Adrenal gland (tissue), 12 donors: ENCODE results near the gene PAPOLB. TPM values are rescaled to one million over a fixed set of nuclear protein-coding genes. Genes with fewer than 3 reads are reported as not detected.

Experiments used
- DNase-seq, 7 donors: peaks; one replicate each; pipeline ENCODE4 v3.0.0-alpha.2; 2019 to 2020
- H3K27ac ChIP-seq, 5 donors: fragments of 200-600 bp; sonication (generic) in 4 of 5; 1 replicate in 3 of 5; 2 replicates in 2 of 5; pipeline versions ENCODE4 v1.5.1 to v1.8.0; 2016 to 2020; ENCODE audit warnings: mild to moderate bottlenecking in 1 of 5
- H3K27me3 ChIP-seq: fragments of 200-600 bp; 2 replicates; pipeline ENCODE4 v1.8.0; 2021
- H3K36me3 ChIP-seq, 2 donors: fragments of 200-600 bp; replicated peaks in 1 of 2; 1 replicate in 1 of 2; 2 replicates in 1 of 2; pipeline versions ENCODE4 v1.5.1 to v1.8.0; 2018 to 2022
- H3K4me1 ChIP-seq, 2 donors: fragments of 200-600 bp; replicated peaks in 1 of 2; 1 replicate in 1 of 2; 2 replicates in 1 of 2; pipeline versions ENCODE4 v1.5.1 to v1.8.0; 2018 to 2021
- H3K4me3 ChIP-seq, 4 donors: fragments of 200-600 bp; sonication (generic) in 3 of 4; one replicate each; pipeline ENCODE4 v1.5.1; 2016 to 2018
- H3K9me3 ChIP-seq, 3 donors: fragments of 200-600 bp; sonication (generic) in 1 of 3; replicated peaks in 1 of 3; 1 replicate in 2 of 3; 2 replicates in 1 of 3; pipeline versions ENCODE4 v1.5.1 to v1.8.0; 2016 to 2021
- CTCF ChIP-seq, 6 experiments: fragments of 450-650 bp in 4 of 6; fragments of 200-600 bp in 2 of 6; sonication (generic) in 1 of 6; IDR thresholded peaks; 1 replicate in 5 of 6; 2 replicates in 1 of 6; pipeline versions ENCODE4 v1.5.1 to v1.8.0; 2016 to 2021; ENCODE audit warnings: antibody characterized with exemption in 6 of 6, mild to moderate bottlenecking in 2 of 6, moderate library complexity in 1 of 6
- POLR2A ChIP-seq, 2 donors: fragments of 450-650 bp; IDR thresholded peaks; one replicate each; pipeline ENCODE4 v1.6.1; 2017; ENCODE audit warnings: antibody characterized with exemption in 2 of 2, mild to moderate bottlenecking in 2 of 2, moderate library complexity in 1 of 2
- WGBS, 4 donors: extraction: QIAGEN DNeasy Blood & Tissue Kit in 2 of 4; methylation state at CpG; one replicate each; pipeline versions ENCODE4 v1.1.5 to v1.1.7; 2013 to 2017; 5-methylcytosine and 5-hydroxymethylcytosine counted together
- intact Hi-C, 2 donors: fragments of 100-400 bp; cut with DNase I; formaldehyde crosslinking; loops; one replicate each; pipeline versions ENCODE4 v1.14.1 to v1.15.0; 2022 to 2023
- polyA plus RNA-seq, 3 donors: library from polyadenylated mRNA; stranded (reverse); fragments of 200-250 nt in 2 of 3; fragments of 350-450 nt in 1 of 3; fragmentation: Illumina TruSeq in 1 of 3; extraction: RNeasy Lipid Tissue Mini Kit (QIAGEN cat#74804) in 1 of 3; gene quantifications; one replicate each; pipeline ENCODE4 v1.2.3, GENCODE V29; 2013 to 2014
- total RNA-seq, 9 donors: library from RNA; depleted of rRNA in 4 of 9; stranded (reverse); fragments of >200 nt in 4 of 9; fragments of 120-200 nt in 1 of 9; fragmentation: NEBNext Ultra II Directional in 1 of 9; extraction: Animal tissue kit (Norgen Biotek cat#: 25700) in 1 of 9; gene quantifications; one replicate each; pipeline versions ENCODE4 v1.1.0 to v1.2.4, GENCODE V29; 2013 to 2023
- donor health status: healthy with polysubstance abuse.
- donor health status: Bipolar disorder and iron deficiency.
- donor health status: DM: yes; HTN: yes; CAD: no.
- donor health status: DM: no; HTN: no; CAD: no.
- donor health status: DM: no; HTN: no; CAD: no.
- donor health status: DM: yes; HTN: yes; CAD: no.

PAPOLB gene
- total and polyA plus RNA-seq, 12 donors: 0.04 to 0.11 (median 0.08) TPM; not detected in 9

DNA sequence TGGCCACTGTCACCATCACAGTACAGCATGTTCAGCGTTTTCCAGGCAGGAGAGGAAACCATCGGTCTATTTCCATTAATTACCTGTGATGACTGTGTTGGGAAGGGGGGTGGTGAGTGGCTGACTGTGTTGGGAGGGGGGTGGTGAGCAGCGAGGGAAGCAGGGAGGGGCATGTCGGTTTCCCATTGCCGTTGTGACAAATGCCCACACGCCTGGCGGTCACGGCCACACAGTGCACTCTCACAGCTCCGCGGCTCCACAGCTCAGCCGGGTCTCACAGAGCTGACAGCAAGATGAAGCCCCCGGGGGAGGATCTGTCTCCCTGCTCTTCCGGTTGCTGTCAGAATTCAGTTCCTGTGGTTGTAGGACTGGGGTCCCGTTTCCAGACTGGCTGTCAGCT, 47.4 kb downstream of the PAPOLB start:
- intact Hi-C loops: no loop called here
- DNase-seq: no peak
- TF ChIP-seq POLR2A (IDR thresholded peaks at IDR 0.05): no peak
- 40 to 54% (median 48%) methylated on average over 12 to 14 of the region's 14 CpGs for WGBS, 4 donors
- H3K9me3 ChIP-seq: no peaks in the 10 kb centered on the region
- no peaks in the 10 kb centered on the region for H3K4me1 ChIP-seq
- H3K27ac ChIP-seq: no peak overlapping the region
- H3K4me3 ChIP-seq: no peak overlapping the region
- H3K27me3 ChIP-seq: peaks cover 7% of the 10 kb centered on the region
- no peaks in the 10 kb centered on the region for H3K36me3 ChIP-seq

DNA sequence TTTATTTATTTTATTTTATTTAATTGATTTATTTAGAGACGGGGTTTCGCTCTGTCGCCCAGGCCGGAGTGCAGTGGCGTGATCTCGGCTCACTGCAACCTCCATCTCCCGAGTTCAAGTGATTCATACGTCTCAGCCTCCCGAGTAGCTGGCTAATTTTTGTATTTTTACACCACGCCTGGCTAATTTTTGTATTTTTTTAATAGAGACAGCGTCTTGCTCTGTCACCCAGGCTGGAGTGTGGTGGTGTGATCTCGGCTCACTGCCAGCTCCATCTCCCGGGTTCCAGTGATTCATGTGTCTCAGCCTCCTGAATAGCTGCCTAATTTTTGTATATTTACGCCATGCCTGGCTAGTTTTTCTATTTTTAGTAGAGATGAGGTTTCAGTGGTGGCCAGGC, 52.2 kb downstream of the PAPOLB start:
- 74 to 88% (median 82%) methylated on average over 14 of the region's 14 CpGs for WGBS, 4 donors
- Histone ChIP-seq H3K36me3 (no peaks in the 10 kb centered on the region), H3K4me1 (no peaks in the 10 kb centered on the region), H3K4me3 (no peak overlapping the region), H3K27ac (no peak overlapping the region), H3K27me3 (peaks cover 9% of the 10 kb centered on the region), H3K9me3 (no peaks in the 10 kb centered on the region)
- DNase-seq: no peak
- TF ChIP-seq POLR2A (IDR thresholded peaks at IDR 0.05): no peak
- TF ChIP-seq CTCF (IDR thresholded peaks at IDR 0.05): no peak
- intact Hi-C loops: no loop called here

GRCh38 chr7:4809091-4809591, 52.7 kb downstream of the PAPOLB start:
- no peaks in the 10 kb centered on the region for H3K36me3 ChIP-seq
- intact Hi-C loops: no loop called here
- no peak overlapping the region for H3K4me3 ChIP-seq
- WGBS, 4 donors: 65 to 76% (median 73%) methylated on average over 18 to 38 of the region's 38 CpGs
- peaks cover 9% of the 10 kb centered on the region for H3K27me3 ChIP-seq
- no peaks in the 10 kb centered on the region for H3K4me1 ChIP-seq
- no peaks in the 10 kb centered on the region for H3K9me3 ChIP-seq
- TF ChIP-seq POLR2A (IDR thresholded peaks at IDR 0.05): no peak
- no peak for TF ChIP-seq CTCF (IDR thresholded peaks at IDR 0.05)
- no peak for DNase-seq
- no peak overlapping the region for H3K27ac ChIP-seq

DNA sequence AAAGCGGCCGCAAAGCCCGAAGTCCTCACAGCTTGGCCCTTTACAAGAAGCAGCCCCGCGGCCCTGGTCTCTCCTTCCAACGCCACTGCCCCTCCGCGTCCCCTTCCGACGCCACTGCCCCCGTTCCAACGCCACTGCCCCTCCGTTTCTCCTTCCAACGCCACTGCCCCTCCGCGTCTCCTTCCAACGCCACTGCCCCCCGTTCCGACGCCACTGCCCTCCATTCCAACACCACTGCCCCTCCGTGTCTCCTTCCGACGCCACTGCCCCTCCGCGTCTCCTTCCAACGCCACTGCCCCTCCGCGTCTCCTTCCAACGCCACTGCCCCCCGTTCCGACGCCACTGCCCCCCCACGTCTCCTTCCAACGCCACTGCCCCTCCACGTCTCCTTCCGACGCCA, 53.3 kb downstream of the PAPOLB start:
- no peak for TF ChIP-seq CTCF (IDR thresholded peaks at IDR 0.05)
- no peak for TF ChIP-seq POLR2A (IDR thresholded peaks at IDR 0.05)
- no peaks in the 10 kb centered on the region for H3K9me3 ChIP-seq
- peaks cover 9% of the 10 kb centered on the region for H3K27me3 ChIP-seq
- no peak overlapping the region for H3K27ac ChIP-seq
- no peaks in the 10 kb centered on the region for H3K36me3 ChIP-seq
- intact Hi-C loops: no loop called here
- DNase-seq: no peak
- H3K4me1 ChIP-seq: no peaks in the 10 kb centered on the region
- 82 to 85% (median 83%) methylated on average over 35 to 37 of the region's 37 CpGs for whole genome bisulfite sequencing, 4 donors
- no peak overlapping the region for H3K4me3 ChIP-seq

DNA sequence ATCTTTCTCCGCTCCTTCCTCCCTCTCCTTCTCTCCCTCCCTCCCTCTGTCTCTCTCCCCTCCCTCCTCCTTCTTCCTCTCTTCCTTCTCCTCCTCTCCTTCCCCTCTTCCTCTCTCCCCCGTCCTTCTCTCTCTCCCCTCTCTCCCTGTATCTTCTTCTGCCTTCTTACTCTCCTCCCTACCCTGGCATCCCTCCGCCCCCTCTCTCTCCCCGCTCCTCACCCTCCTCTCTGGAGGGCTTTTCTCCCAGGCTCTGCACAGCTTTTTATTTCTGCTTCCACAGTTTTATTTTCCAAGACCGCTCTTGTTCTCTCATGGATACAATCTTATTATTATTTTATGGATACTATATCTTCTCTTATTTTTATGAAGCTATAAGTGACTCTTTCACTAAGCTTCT, 53.8 kb downstream of the PAPOLB start:
- TF ChIP-seq CTCF (IDR thresholded peaks at IDR 0.05): no peak
- intact Hi-C loops: no loop called here
- WGBS, 4 donors: 51 to 58% (median 52%) methylated on average over 5 of the region's 5 CpGs
- no peaks in the 10 kb centered on the region for H3K9me3 ChIP-seq
- H3K27ac ChIP-seq: no peak overlapping the region
- no peak overlapping the region for H3K4me3 ChIP-seq
- no peaks in the 10 kb centered on the region for H3K4me1 ChIP-seq
- H3K36me3 ChIP-seq: no peaks in the 10 kb centered on the region
- peaks cover 9% of the 10 kb centered on the region for H3K27me3 ChIP-seq
- no peak for DNase-seq
